K562 (cell line): Measurements from ENCODE around the gene POF1B. TPM values are rescaled to one million over a fixed set of nuclear protein-coding genes. Genes with fewer than 3 reads are reported as not detected.

Experiments used
- ATAC-seq: fragments of 200-7000 bp; cut with Tn5 transposase; 3 replicates; pipeline ENCODE4 v1.9.1; 2020; ENCODE audit warnings: moderate library complexity
- BruUV-seq: library from RNA; stranded (reverse); fragments of 400-500 nt; replicated peaks from 2 replicates; lab custom pipeline; 2021; lab: Mats Ljungman, UMichigan
- CTCF ChIA-PET: fragments of 300-600 bp; formaldehyde crosslinking; extraction: SDS; loops from one replicate; lab custom pipeline; 2021; ENCODE audit warnings: low intra/inter-chr PET ratio; lab: Yijun Ruan, JAX
- POLR2A ChIA-PET: fragments of 300-600, 350-650 bp; sonication (Branson Sonifier 250); formaldehyde crosslinking; extraction: SDS; loops from one replicate; lab custom pipeline; 2021; ENCODE audit warnings: antibody characterized with exemption, inconsistent platforms; lab: Yijun Ruan, JAX
- DNase-seq, 4 experiments: peaks; one replicate each; pipeline versions ENCODE4 v3.0.0 to v3.0.0-alpha.2; 2011 to 2018; ENCODE audit warnings: low spot score in 3 of 4, mixed read lengths in 3 of 4; ENCODE audit errors: extremely low read depth in 1 of 4
- FAIRE-seq: peaks from 2 replicates; lab custom pipeline; 2011; peaks lifted over from hg19 to GRCh38; lab: Jason Lieb, UNC
- H2AFZ ChIP-seq: 2 replicates; pipeline ENCODE4 v1.6.0; 2011; ENCODE audit warnings: low read depth, low read length, control low read depth, inconsistent platforms
- H3K27ac ChIP-seq: fragments of 200-600 bp; 3 replicates; pipeline ENCODE4 v1.8.0; 2011; ENCODE audit warnings: low read depth, mild to moderate bottlenecking, control low read depth, inconsistent platforms, low read length, moderate library complexity, mixed read lengths; ENCODE audit errors: extremely low read depth
- H3K27me3 ChIP-seq, 2 experiments: fragments of 300-600 bp in 1 of 2; 2 replicates in 1 of 2; 3 replicates in 1 of 2; pipeline versions ENCODE4 v1.6.0 to v1.8.0; 2011; ENCODE audit warnings: inconsistent platforms in 2 of 2, low read length in 2 of 2, mild to moderate bottlenecking in 1 of 2, mixed read lengths in 1 of 2, moderate library complexity in 1 of 2; ENCODE audit not compliant: control insufficient read depth in 2 of 2, insufficient read depth in 2 of 2
- H3K36me3 ChIP-seq: fragments of 300-600 bp; 3 replicates; pipeline ENCODE4 v1.8.0; 2011; ENCODE audit warnings: mild to moderate bottlenecking, low read length, inconsistent platforms; ENCODE audit not compliant: control insufficient read depth, insufficient read depth
- H3K4me1 ChIP-seq, 2 experiments: fragments of 200-600 bp in 1 of 2; replicated peaks in 1 of 2; 2 replicates in 1 of 2; 3 replicates in 1 of 2; pipeline versions ENCODE4 v1.5.1 to v1.8.0; 2011; ENCODE audit warnings: inconsistent platforms in 2 of 2, low read length in 2 of 2, mild to moderate bottlenecking in 1 of 2, mixed read lengths in 1 of 2, moderate library complexity in 1 of 2; ENCODE audit not compliant: control insufficient read depth in 2 of 2, insufficient read depth in 2 of 2
- H3K4me2 ChIP-seq: 2 replicates; pipeline ENCODE4 v1.6.1; 2011; ENCODE audit warnings: low read length, control low read depth, inconsistent platforms, mixed read lengths; ENCODE audit not compliant: insufficient read depth
- H3K4me3 ChIP-seq: fragments of 200-600 bp; sonication (generic), shearing (Covaris generic); 2 replicates; pipeline ENCODE4 v1.5.1; 2016; ENCODE audit warnings: control low read depth, inconsistent platforms
- H3K79me2 ChIP-seq: fragments of 200-600 bp; 3 replicates; pipeline ENCODE4 v1.8.0; 2011; ENCODE audit warnings: low read length, inconsistent platforms; ENCODE audit not compliant: control insufficient read depth, insufficient read depth
- H3K9ac ChIP-seq, 2 experiments: 2 replicates each; pipeline versions ENCODE4 v1.6.0 to v1.6.1; 2011; ENCODE audit warnings: low read depth in 2 of 2, low read length in 2 of 2, control low read depth in 1 of 2, inconsistent platforms in 1 of 2, mild to moderate bottlenecking in 1 of 2, mixed read lengths in 1 of 2; ENCODE audit not compliant: insufficient read depth in 1 of 2
- H3K9me1 ChIP-seq: one replicate; pipeline ENCODE4 v1.6.0; 2011; ENCODE audit warnings: inconsistent platforms, mild to moderate bottlenecking, low read length, moderate library complexity; ENCODE audit not compliant: control insufficient read depth, insufficient read depth
- H3K9me3 ChIP-seq: replicated peaks from 2 replicates; pipeline ENCODE4 v1.5.1; 2011; ENCODE audit warnings: low read depth, low read length, inconsistent platforms; ENCODE audit not compliant: control insufficient read depth, insufficient read depth
- H4K20me1 ChIP-seq: replicated peaks from 2 replicates; pipeline ENCODE4 v1.6.1; 2011; ENCODE audit warnings: low read length, inconsistent platforms, mixed read lengths; ENCODE audit not compliant: control insufficient read depth, insufficient read depth
- C11orf30 ChIP-seq: fragments of 450-650 bp; IDR thresholded peaks from 2 replicates; pipeline ENCODE4 v1.6.1; 2016; ENCODE audit warnings: low read depth, mild to moderate bottlenecking
- CTCF ChIP-seq, 3 experiments: IDR thresholded peaks in 2 of 3; conservative IDR thresholded peaks in 1 of 3; 2 replicates each; pipeline ENCODE4 v1.5.1; 2011 to 2012; ENCODE audit warnings: low read length in 3 of 3, mild to moderate bottlenecking in 3 of 3, control low read depth in 2 of 3, improper control_type of control experiment in 1 of 3, inconsistent platforms in 1 of 3, low read depth in 1 of 3, mixed read lengths in 1 of 3, moderate library complexity in 1 of 3; ENCODE audit not compliant: insufficient read depth in 2 of 3
- ESRRB ChIP-seq: fragments of 250-450 bp; sonication (Bioruptor Pico); IDR thresholded peaks from 2 replicates; pipeline ENCODE4 v1.5.0; 2020; ENCODE audit warnings: mild to moderate bottlenecking, moderate library complexity, borderline replicate concordance
- MAFF ChIP-seq: IDR thresholded peaks from 2 replicates; pipeline ENCODE4 v1.6.1; 2012; ENCODE audit warnings: low read length, improper control_type of control experiment
- MAFG ChIP-seq: fragments of 450-650 bp; conservative IDR thresholded peaks from 2 replicates; pipeline ENCODE4 v1.6.1; 2016; ENCODE audit warnings: missing genetic modification characterization, missing compliant biosample characterization
- MAFK ChIP-seq: IDR thresholded peaks from 2 replicates; pipeline ENCODE4 v1.6.1; 2011; ENCODE audit warnings: low read length, improper control_type of control experiment
- NBN ChIP-seq: fragments of 450-650 bp; IDR thresholded peaks from 2 replicates; pipeline ENCODE4 v1.6.1; 2016; ENCODE audit warnings: low read depth, mild to moderate bottlenecking
- TFAM ChIP-seq: fragments of 250-450 bp; sonication (Bioruptor Pico); conservative IDR thresholded peaks from 2 replicates; pipeline ENCODE4 v1.5.0; 2021; ENCODE audit warnings: mild to moderate bottlenecking, moderate library complexity
- YBX1 ChIP-seq: fragments of 450-650 bp; IDR thresholded peaks from 2 replicates; pipeline ENCODE4 v1.7.1; 2016; ENCODE audit warnings: mild to moderate bottlenecking
- ZNF316 ChIP-seq: fragments of 450-650 bp; IDR thresholded peaks from 2 replicates; pipeline ENCODE4 v1.6.1; 2016
- ZNF717 ChIP-seq: fragments of 250-450 bp; sonication (Bioruptor Pico); IDR thresholded peaks from 2 replicates; pipeline ENCODE4 v1.5.0; 2021
- WGBS: fragments of 100-300 bp; shearing (Covaris generic); methylation state at CpG from one replicate; pipeline ENCODE4 v1.1.6; 2016; ENCODE audit warnings: low coverage, mixed read lengths; ENCODE audit not compliant: insufficient coverage; ENCODE audit errors: missing lambda C conversion rate; 5-methylcytosine and 5-hydroxymethylcytosine counted together
- in situ Hi-C: fragments of 300-500 bp; cut with MboI; formaldehyde crosslinking; loops from 4 replicates; pipeline ENCODE4 v1.15.0; 2018; ENCODE audit warnings: inconsistent platforms, mixed read lengths
- intact Hi-C: fragments of 100-400 bp; cut with micrococcal nuclease; formaldehyde crosslinking; loops from 2 replicates; pipeline ENCODE4 v1.14.2; 2022
- polyA plus RNA-seq, 8 experiments: library from polyadenylated mRNA; depleted of rRNA in 4 of 8; stranded (reverse) in 5 of 8; unstranded in 3 of 8; fragments of >200 nt; fragmentation: Nextera tagmentation in 2 of 8; fragmentation: Illumina TruSeq in 1 of 8; extraction: Ambion mirVana in 2 of 8; extraction: Trizol in 1 of 8; gene quantifications; 2 replicates each; pipeline versions ENCODE4 v1.2.1 to v1.2.3, GENCODE V29; 2011 to 2014; ENCODE audit warnings: inconsistent platforms in 1 of 8, missing spikeins in 1 of 8
- total RNA-seq, 7 experiments: library from RNA; depleted of rRNA in 6 of 7; stranded (reverse); fragments of >200 nt in 6 of 7; fragmentation: Illumina TruSeq in 2 of 7; extraction: Trizol in 2 of 7; gene quantifications; 2 replicates each; pipeline versions ENCODE4 v1.2.1 to v1.2.3, GENCODE V29; 2011 to 2021; ENCODE audit warnings: low replicate concordance in 1 of 7

Gene POF1B
- total and polyA plus RNA-seq, 9 of the 15 experiments (the other 6 are each of a cell fraction or from before 2014, with no cell fraction given), result 0.03 to 0.57 (median 0.07) TPM; not detected in 1

GRCh38 chrX:85345523-85345922, 33.9 kb downstream of the POF1B start:
- Histone ChIP-seq H2AFZ (no peak overlapping the region), H3K9ac (no peak overlapping the region), H3K79me2 (no peaks in the 10 kb centered on the region), H3K27me3 (no peaks in the 10 kb centered on the region), H3K9me3 (no peaks in the 10 kb centered on the region), H3K9me1 (no peaks in the 10 kb centered on the region), H3K27ac (no peak overlapping the region), H3K36me3 (no peaks in the 10 kb centered on the region), H4K20me1 (no peaks in the 10 kb centered on the region), H3K4me1 (no peaks in the 10 kb centered on the region), H3K4me2 (no peak overlapping the region), H3K4me3 (no peak overlapping the region)
- WGBS, result 0% methylated on average over 2 of the region's 2 CpGs
- TF ChIP-seq YBX1 (no peak), C11orf30 (peak; percentile 71), CTCF (IDR thresholded peaks at IDR 0.05 in 2 of 3, conservative IDR thresholded peaks at IDR 0.05 in 1 of 3; ENCODE audit: insufficient read depth in 2 of 3, low read depth in 1 of 3, low read length in 3 of 3) (no peak), MAFK (peak; percentile 95), ZNF316 (peak; percentile 80), ESRRB (CRISPR knock-in tag) (no peak), ZNF717 (CRISPR knock-in tag) (no peak), MAFF (peak; percentile 91), NBN (no peak), TFAM (CRISPR knock-in tag) (no peak), MAFG (tag) (peak; percentile 75)
- intact Hi-C loops, result no loop called here
- in situ Hi-C loops, result no loop called here
- DNase-seq, result no peak
- ChIA-PET CTCF (no interaction called here), POLR2A (no interaction called here)
- ATAC-seq, result no peak
- BruUV-seq, result no TSS peak
- FAIRE-seq, result no peak
